ENCODE data around the gene ZNF407. TPM values are rescaled to one million over a fixed set of nuclear protein-coding genes. Genes with fewer than 3 reads are reported as not detected.

Gene ZNF407
- total RNA-seq, 1 experiment from 2014 or later = 15.9 TPM

- ChIA-PET CTCF (no interaction called here), POLR2A (ENCODE audit: low non-redundant PET) (no interaction called here)
- no TSS peak for BruUV-seq (replicated peaks)
These were observed 134.7 kb downstream of the ZNF407 start for GRCh38 chr18:74732380-74732779.

GRCh38 chr18:74733598-74733997, 135.9 kb downstream of the ZNF407 start:
- H3K4me1 ChIP-seq (ENCODE audit: insufficient read depth, low read length, poor library complexity, severe bottlenecking) = no peaks in the 10 kb centered on the region
- no peaks in the 10 kb centered on the region for H3K36me3 ChIP-seq (ENCODE audit: insufficient read depth, low read length, poor library complexity, severe bottlenecking)
- ChIA-PET CTCF (no interaction called here), POLR2A (ENCODE audit: low non-redundant PET) (no interaction called here)
- intact Hi-C loops (cut with micrococcal nuclease; ENCODE audit: unreplicated experiment) = no loop called here
- H3K4me3 ChIP-seq (ENCODE audit: low read depth, low read length, poor library complexity, severe bottlenecking) = no peak overlapping the region
- TF ChIP-seq EZH2 (IDR thresholded peaks at IDR 0.05; ENCODE audit: borderline replicate concordance, low read depth, low read length, poor library complexity, severe bottlenecking) (no peak), CTCF (conservative IDR thresholded peaks at IDR 0.05; ENCODE audit: low read depth, low read length) (no peak)
- no peaks in the 10 kb centered on the region for H3K9me3 ChIP-seq (ENCODE audit: low read depth, low read length, poor library complexity, severe bottlenecking)
- DNase-seq (ENCODE audit: low spot score) = no peak
- no peaks in the 10 kb centered on the region for H3K27me3 ChIP-seq (replicated peaks; ENCODE audit: insufficient read depth, low read depth, low read length, poor library complexity)
- no TSS peak for BruUV-seq (replicated peaks)
- no peak overlapping the region for H3K27ac ChIP-seq (ENCODE audit: low read depth, low read length, poor library complexity, severe bottlenecking)

More at GRCh38 chr18:74732380-74732779, 134.7 kb downstream of the ZNF407 start:
- no peak for DNase-seq (ENCODE audit: low spot score)
- intact Hi-C loops (cut with micrococcal nuclease; ENCODE audit: unreplicated experiment) = no loop called here
- H3K36me3 ChIP-seq (ENCODE audit: insufficient read depth, low read length, poor library complexity, severe bottlenecking) = no peaks in the 10 kb centered on the region
- H3K9me3 ChIP-seq (ENCODE audit: low read depth, low read length, poor library complexity, severe bottlenecking) = no peaks in the 10 kb centered on the region
- no peak overlapping the region for H3K27ac ChIP-seq (ENCODE audit: low read depth, low read length, poor library complexity, severe bottlenecking)
- H3K4me3 ChIP-seq (ENCODE audit: low read depth, low read length, poor library complexity, severe bottlenecking) = no peak overlapping the region
- TF ChIP-seq CTCF (conservative IDR thresholded peaks at IDR 0.05; ENCODE audit: low read depth, low read length) (no peak), EZH2 (IDR thresholded peaks at IDR 0.05; ENCODE audit: borderline replicate concordance, low read depth, low read length, poor library complexity, severe bottlenecking) (no peak)
- no peaks in the 10 kb centered on the region for H3K4me1 ChIP-seq (ENCODE audit: insufficient read depth, low read length, poor library complexity, severe bottlenecking)
- H3K27me3 ChIP-seq (replicated peaks; ENCODE audit: insufficient read depth, low read depth, low read length, poor library complexity) = no peaks in the 10 kb centered on the region

GRCh38 chr18:74734013-74734444, 136.4 kb downstream of the ZNF407 start:
- CTCF ChIA-PET = no interaction called here
- intact Hi-C loops (cut with micrococcal nuclease; ENCODE audit: unreplicated experiment) = no loop called here
- POLR2A ChIA-PET (ENCODE audit: low non-redundant PET) = no interaction called here
- Histone ChIP-seq H3K36me3 (ENCODE audit: insufficient read depth, low read length, poor library complexity, severe bottlenecking) (no peaks in the 10 kb centered on the region), H3K4me3 (ENCODE audit: low read depth, low read length, poor library complexity, severe bottlenecking) (no peak overlapping the region), H3K9me3 (ENCODE audit: low read depth, low read length, poor library complexity, severe bottlenecking) (no peaks in the 10 kb centered on the region), H3K4me1 (ENCODE audit: insufficient read depth, low read length, poor library complexity, severe bottlenecking) (no peaks in the 10 kb centered on the region), H3K27me3 (replicated peaks; ENCODE audit: insufficient read depth, low read depth, low read length, poor library complexity) (no peaks in the 10 kb centered on the region), H3K27ac (ENCODE audit: low read depth, low read length, poor library complexity, severe bottlenecking) (no peak overlapping the region)
- no peak for DNase-seq (ENCODE audit: low spot score)
- no TSS peak for BruUV-seq (replicated peaks)
- no peak for TF ChIP-seq CTCF (conservative IDR thresholded peaks at IDR 0.05; ENCODE audit: low read depth, low read length)

Data from A673 (cell line).